Neuronal stem cell (in vitro differentiated cells): ENCODE data around the gene WNT4.

Experiments
- DNase-seq: peaks from one replicate; pipeline ENCODE4 v3.0.0-alpha.2; 2013; ENCODE audit warnings: low spot score
- H2AFZ ChIP-seq: one replicate; pipeline ENCODE4 v1.6.1; 2013; ENCODE audit warnings: mild to moderate bottlenecking, low read length, inconsistent platforms
- H2AK5ac ChIP-seq: 2 replicates; pipeline ENCODE4 v1.6.1; 2013; ENCODE audit warnings: low read depth, mild to moderate bottlenecking, inconsistent platforms, low read length, moderate library complexity, mixed read lengths
- H2BK120ac ChIP-seq: 2 replicates; pipeline ENCODE4 v1.6.1; 2013; ENCODE audit warnings: low read depth, mild to moderate bottlenecking, inconsistent platforms, low read length, moderate library complexity, mixed read lengths
- H2BK12ac ChIP-seq: one replicate; pipeline ENCODE4 v1.6.1; 2013; ENCODE audit warnings: low read length, inconsistent platforms
- H2BK15ac ChIP-seq: 2 replicates; pipeline ENCODE4 v1.6.1; 2013; ENCODE audit warnings: mild to moderate bottlenecking, low read length, inconsistent platforms, mixed read lengths
- H2BK5ac ChIP-seq: one replicate; pipeline ENCODE4 v1.6.1; 2013; ENCODE audit warnings: inconsistent platforms, mild to moderate bottlenecking, low read length, moderate library complexity
- H3K14ac ChIP-seq: one replicate; pipeline ENCODE4 v1.6.1; 2013; ENCODE audit warnings: low read length, inconsistent platforms
- H3K18ac ChIP-seq: 2 replicates; pipeline ENCODE4 v1.6.1; 2013; ENCODE audit warnings: low read length, inconsistent platforms
- H3K23ac ChIP-seq: 2 replicates; pipeline ENCODE4 v1.6.1; 2013; ENCODE audit warnings: low read depth, mild to moderate bottlenecking, mixed read lengths, low read length, inconsistent platforms; ENCODE audit not compliant: poor library complexity
- H3K27ac ChIP-seq: replicated peaks from 3 replicates; pipeline ENCODE4 v1.5.1; 2013; ENCODE audit warnings: low read length, inconsistent platforms
- H3K27me3 ChIP-seq, 3 experiments: 2 replicates each; pipeline ENCODE4 v1.6.1; 2013; ENCODE audit warnings: low read length in 3 of 3, mild to moderate bottlenecking in 2 of 3, inconsistent platforms in 1 of 3, low read depth in 1 of 3, mixed read lengths in 1 of 3, moderate library complexity in 1 of 3; ENCODE audit not compliant: control insufficient read depth in 3 of 3, insufficient read depth in 3 of 3
- H3K36me3 ChIP-seq, 2 donors: replicated peaks in 1 of 2; 2 replicates each; pipeline ENCODE4 v1.6.1; 2013; ENCODE audit warnings: low read length in 2 of 2; ENCODE audit not compliant: control insufficient read depth in 2 of 2, insufficient read depth in 2 of 2
- H3K4ac ChIP-seq: 2 replicates; pipeline ENCODE4 v1.6.1; 2013; ENCODE audit warnings: inconsistent platforms, mild to moderate bottlenecking, low read length, moderate library complexity
- H3K4me1 ChIP-seq, 2 donors: 1 replicate in 1 of 2; 2 replicates in 1 of 2; pipeline ENCODE4 v1.6.1; 2013; ENCODE audit warnings: low read length in 2 of 2, low read depth in 1 of 2; ENCODE audit not compliant: control insufficient read depth in 2 of 2, insufficient read depth in 1 of 2
- H3K4me2 ChIP-seq: one replicate; pipeline ENCODE4 v1.6.1; 2013; ENCODE audit warnings: mild to moderate bottlenecking, low read length, inconsistent platforms; ENCODE audit not compliant: insufficient read depth, poor library complexity, severe bottlenecking
- H3K4me3 ChIP-seq, 2 donors: 2 replicates each; pipeline ENCODE4 v1.5.1; 2013; ENCODE audit warnings: low read length in 2 of 2, mild to moderate bottlenecking in 2 of 2, inconsistent platforms in 1 of 2, moderate library complexity in 1 of 2
- H3K79me1 ChIP-seq: one replicate; pipeline ENCODE4 v1.6.1; 2013; ENCODE audit warnings: low read depth, mild to moderate bottlenecking, inconsistent platforms, low read length, moderate library complexity
- H3K9ac ChIP-seq: one replicate; pipeline ENCODE4 v1.6.1; 2013; ENCODE audit warnings: mild to moderate bottlenecking, low read depth, low read length, inconsistent platforms; ENCODE audit not compliant: poor library complexity
- H3K9me3 ChIP-seq, 2 donors: replicated peaks in 1 of 2; 2 replicates each; pipeline versions ENCODE3 to v1.6.1; 2013; ENCODE audit warnings: low read length in 2 of 2, mild to moderate bottlenecking in 2 of 2, inconsistent platforms in 1 of 2, low read depth in 1 of 2, mixed read lengths in 1 of 2, moderate library complexity in 1 of 2; ENCODE audit not compliant: control insufficient read depth in 2 of 2, insufficient read depth in 1 of 2
- H4K8ac ChIP-seq: one replicate; pipeline ENCODE4 v1.6.1; 2013; ENCODE audit warnings: low read depth, mild to moderate bottlenecking, inconsistent platforms, low read length, moderate library complexity
- H4K91ac ChIP-seq: one replicate; pipeline ENCODE4 v1.6.1; 2013; ENCODE audit warnings: low read length, low read depth, mild to moderate bottlenecking, inconsistent platforms; ENCODE audit not compliant: poor library complexity
- WGBS, 2 donors: extraction: QIAGEN DNeasy Blood & Tissue Kit; methylation state at CpG; one replicate each; pipeline ENCODE4 v1.1.7; 2013; ENCODE audit warnings: missing lambda C conversion rate in 2 of 2, mixed read lengths in 1 of 2; ENCODE audit not compliant: insufficient read length in 2 of 2, insufficient replicate concordance in 1 of 2; ENCODE audit errors: extremely low coverage in 2 of 2; 5-methylcytosine and 5-hydroxymethylcytosine counted together

The WNT4 gene

GRCh38 chr1:22121421-22121911 lies 21.4 kb downstream of the WNT4 start:
- H2AFZ ChIP-seq = no peak overlapping the region
- H2BK120ac ChIP-seq = no peak overlapping the region
- H3K4me1 ChIP-seq = peaks cover 11 to 16% of the 10 kb centered on the region in 2 donors
- H3K4me3 ChIP-seq = peak overlapping the region in 1 of 2 donors; percentile 5
- no peak overlapping the region for H4K8ac ChIP-seq
- no peak for DNase-seq
- no peak overlapping the region for H3K4me2 ChIP-seq
- H3K9ac ChIP-seq = peak overlapping the region; percentile 54
- no peak overlapping the region for H3K4ac ChIP-seq
- no peaks in the 10 kb centered on the region for H3K27me3 ChIP-seq
- no peak overlapping the region for H2BK15ac ChIP-seq
- H4K91ac ChIP-seq = no peak overlapping the region
- H2BK12ac ChIP-seq = no peak overlapping the region
- H3K9me3 ChIP-seq = no peaks in the 10 kb centered on the region
- H3K36me3 ChIP-seq = peaks cover 4 to 7% of the 10 kb centered on the region in 2 donors
- H3K23ac ChIP-seq = peak overlapping the region; percentile 52
- no peak overlapping the region for H3K27ac ChIP-seq
- no CpG with 5 or more reads among the region's 15 CpGs for WGBS, 2 donors
- H2AK5ac ChIP-seq = peak overlapping the region; percentile 76
- H3K79me1 ChIP-seq = peaks cover 3% of the 10 kb centered on the region
- H3K18ac ChIP-seq = peak overlapping the region; percentile 69
- H2BK5ac ChIP-seq = no peak overlapping the region
- H3K14ac ChIP-seq = no peak overlapping the region

GRCh38 chr1:22120469-22120790 lies 22.5 kb downstream of the WNT4 start:
- no peak overlapping the region for H2BK15ac ChIP-seq
- no peak overlapping the region for H2BK5ac ChIP-seq
- H3K36me3 ChIP-seq = peaks cover 4 to 7% of the 10 kb centered on the region in 2 donors
- H3K27ac ChIP-seq = no peak overlapping the region
- no peak overlapping the region for H2BK12ac ChIP-seq
- H2AFZ ChIP-seq = no peak overlapping the region
- H3K4me3 ChIP-seq = no peak overlapping the region
- peak overlapping the region; percentile 52 for H3K23ac ChIP-seq
- H3K4ac ChIP-seq = no peak overlapping the region
- no peak overlapping the region for H2AK5ac ChIP-seq
- no peaks in the 10 kb centered on the region for H3K27me3 ChIP-seq
- DNase-seq = no peak
- no peaks in the 10 kb centered on the region for H3K9me3 ChIP-seq
- peaks cover 16 to 17% of the 10 kb centered on the region in 2 donors for H3K4me1 ChIP-seq
- H3K79me1 ChIP-seq = peaks cover 3% of the 10 kb centered on the region
- no peak overlapping the region for H3K14ac ChIP-seq
- H4K91ac ChIP-seq = no peak overlapping the region
- WGBS, 2 donors = no CpG with 5 or more reads among the region's 11 CpGs
- H2BK120ac ChIP-seq = no peak overlapping the region
- H3K9ac ChIP-seq = peak overlapping the region; percentile 71
- no peak overlapping the region for H3K18ac ChIP-seq
- H4K8ac ChIP-seq = no peak overlapping the region
- H3K4me2 ChIP-seq = no peak overlapping the region

- H3K27ac ChIP-seq = no peak overlapping the region
- no peak overlapping the region for H3K4me3 ChIP-seq
- no peak overlapping the region for H2BK120ac ChIP-seq
- no peak overlapping the region for H2BK15ac ChIP-seq
- no peak overlapping the region for H3K4me2 ChIP-seq
- H3K18ac ChIP-seq = no peak overlapping the region
- H3K79me1 ChIP-seq = peaks cover 7% of the 10 kb centered on the region
- H3K4me1 ChIP-seq = peaks cover 16 to 23% of the 10 kb centered on the region in 2 donors
- no peak overlapping the region for H2BK5ac ChIP-seq
- no peak overlapping the region for H3K4ac ChIP-seq
- H3K36me3 ChIP-seq = peaks cover 4 to 10% of the 10 kb centered on the region in 2 donors
- H3K9ac ChIP-seq = peak overlapping the region; percentile 72
- peak overlapping the region; percentile 3 for H3K23ac ChIP-seq
- H2AFZ ChIP-seq = no peak overlapping the region
- H2BK12ac ChIP-seq = no peak overlapping the region
- no peak overlapping the region for H3K14ac ChIP-seq
- no peak overlapping the region for H2AK5ac ChIP-seq
- peak overlapping the region; percentile 35 for H4K91ac ChIP-seq
- no peak for DNase-seq
- no peak overlapping the region for H4K8ac ChIP-seq
- no peaks in the 10 kb centered on the region for H3K9me3 ChIP-seq
- no CpG with 5 or more reads among the region's 44 CpGs for WGBS, 2 donors
- no peaks in the 10 kb centered on the region for H3K27me3 ChIP-seq
Measured at GRCh38 chr1:22119626-22120468, 23.1 kb downstream of the WNT4 start.

- H3K36me3 ChIP-seq = peaks cover 4 to 16% of the 10 kb centered on the region in 2 donors
- no peak overlapping the region for H2AK5ac ChIP-seq
- no peak overlapping the region for H3K18ac ChIP-seq
- peaks cover 7% of the 10 kb centered on the region for H3K79me1 ChIP-seq
- no peak overlapping the region for H2BK15ac ChIP-seq
- H4K91ac ChIP-seq = no peak overlapping the region
- no peak overlapping the region for H2BK5ac ChIP-seq
- no peak overlapping the region for H3K27ac ChIP-seq
- H3K4ac ChIP-seq = no peak overlapping the region
- no peak overlapping the region for H3K4me2 ChIP-seq
- peaks cover 16 to 32% of the 10 kb centered on the region in 2 donors for H3K4me1 ChIP-seq
- WGBS, 2 donors = no CpG with 5 or more reads among the region's 8 CpGs
- H2AFZ ChIP-seq = no peak overlapping the region
- no peak overlapping the region for H2BK120ac ChIP-seq
- H3K14ac ChIP-seq = no peak overlapping the region
- peak overlapping the region; percentile 38 for H3K23ac ChIP-seq
- no peak overlapping the region for H4K8ac ChIP-seq
- H3K4me3 ChIP-seq = no peak overlapping the region
- DNase-seq = no peak
- H2BK12ac ChIP-seq = no peak overlapping the region
- no peaks in the 10 kb centered on the region for H3K27me3 ChIP-seq
- no peaks in the 10 kb centered on the region for H3K9me3 ChIP-seq
- H3K9ac ChIP-seq = no peak overlapping the region
Measured at GRCh38 chr1:22118291-22118992, 24.5 kb downstream of the WNT4 start.
